ENCODE measurements around the gene XG.
A peak's percentile ranks its signal among the peaks of the same experiment; 100 is the strongest.
"Not testable (repeated sequence)": the region's sequence is repeated elsewhere in the genome, so short reads cannot be mapped to it uniquely, and the experiment has no call there.

Gene XG

DNA sequence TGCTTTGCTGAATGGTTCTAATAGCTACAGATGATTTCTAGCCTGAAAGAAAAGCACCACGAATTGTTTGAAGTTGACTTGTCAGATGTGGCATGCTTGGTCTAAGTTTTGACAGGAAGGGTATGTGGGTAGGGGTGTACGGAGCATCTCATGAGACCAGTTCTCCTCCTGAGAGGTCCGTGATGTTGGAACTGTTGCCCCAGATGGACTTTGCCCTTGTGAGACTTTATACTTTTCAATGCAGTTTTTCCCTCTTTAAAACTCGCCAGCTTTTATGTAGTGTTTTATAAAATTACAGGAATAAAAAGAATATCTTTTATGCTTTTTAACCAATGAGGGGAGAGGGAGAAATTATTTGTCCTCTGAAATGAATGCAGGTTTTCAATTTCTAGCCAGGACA, 16.6 kb upstream of the XG start:
- DNase-seq (ENCODE audit: low spot score), result no peak

DNA sequence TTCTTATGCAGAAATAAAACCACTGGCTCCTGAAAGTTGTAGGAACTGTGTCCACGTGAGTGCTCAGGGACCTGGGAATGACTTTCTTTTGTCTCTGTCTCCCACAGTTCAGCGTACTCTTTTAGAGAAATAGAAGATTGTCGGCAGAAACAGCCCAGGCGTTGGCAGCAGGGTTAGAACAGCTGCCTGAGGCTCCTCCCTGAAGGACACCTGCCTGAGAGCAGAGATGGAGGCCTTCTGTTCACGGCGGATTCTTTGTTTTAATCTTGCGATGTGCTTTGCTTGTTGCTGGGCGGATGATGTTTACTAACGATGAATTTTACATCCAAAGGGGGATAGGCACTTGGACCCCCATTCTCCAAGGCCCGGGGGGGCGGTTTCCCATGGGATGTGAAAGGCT, 11.2 kb upstream of the XG start:
- no peak for DNase-seq (ENCODE audit: low spot score)

DNA sequence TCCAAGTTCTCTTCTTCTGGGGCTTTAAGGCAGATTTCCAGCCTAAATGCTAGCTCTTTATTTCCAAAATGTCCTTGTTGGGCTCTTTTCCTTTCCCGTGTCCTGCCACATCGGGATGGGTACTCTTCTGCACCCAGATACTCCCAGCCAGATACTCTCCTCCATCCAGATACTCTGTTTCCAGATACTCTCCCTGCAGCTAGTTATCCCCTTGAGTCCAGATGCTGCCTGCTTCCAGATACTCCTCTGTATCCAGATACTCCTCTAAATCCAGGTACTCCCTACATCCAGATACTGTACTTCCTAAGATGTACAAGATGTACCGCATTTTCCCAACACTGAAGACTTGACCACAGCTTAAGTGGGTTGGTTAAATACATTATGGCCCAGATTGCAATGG, 10.5 kb upstream of the XG start:
- no peak for DNase-seq (ENCODE audit: low spot score)

DNA sequence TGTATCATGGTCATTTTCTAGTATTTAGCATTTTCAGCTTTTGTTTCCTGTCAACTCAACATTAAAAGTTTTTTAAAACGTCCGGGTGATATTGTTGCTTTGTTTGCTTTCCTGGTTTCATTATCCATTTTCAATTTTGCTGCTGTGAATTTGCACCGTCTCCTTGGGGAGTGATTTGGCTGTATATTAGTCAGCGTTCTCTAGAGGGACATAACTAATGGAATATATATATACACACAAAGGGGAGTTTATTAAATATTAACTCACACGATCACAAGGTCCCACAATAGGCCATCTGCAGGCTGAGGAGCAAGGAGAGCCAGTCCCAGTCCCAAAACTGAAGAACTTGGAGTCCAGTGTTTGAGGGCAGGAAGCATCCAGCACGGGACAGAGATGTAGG, 5.6 kb upstream of the XG start:
- not testable (repeated sequence) for DNase-seq (ENCODE audit: low spot score)

DNA sequence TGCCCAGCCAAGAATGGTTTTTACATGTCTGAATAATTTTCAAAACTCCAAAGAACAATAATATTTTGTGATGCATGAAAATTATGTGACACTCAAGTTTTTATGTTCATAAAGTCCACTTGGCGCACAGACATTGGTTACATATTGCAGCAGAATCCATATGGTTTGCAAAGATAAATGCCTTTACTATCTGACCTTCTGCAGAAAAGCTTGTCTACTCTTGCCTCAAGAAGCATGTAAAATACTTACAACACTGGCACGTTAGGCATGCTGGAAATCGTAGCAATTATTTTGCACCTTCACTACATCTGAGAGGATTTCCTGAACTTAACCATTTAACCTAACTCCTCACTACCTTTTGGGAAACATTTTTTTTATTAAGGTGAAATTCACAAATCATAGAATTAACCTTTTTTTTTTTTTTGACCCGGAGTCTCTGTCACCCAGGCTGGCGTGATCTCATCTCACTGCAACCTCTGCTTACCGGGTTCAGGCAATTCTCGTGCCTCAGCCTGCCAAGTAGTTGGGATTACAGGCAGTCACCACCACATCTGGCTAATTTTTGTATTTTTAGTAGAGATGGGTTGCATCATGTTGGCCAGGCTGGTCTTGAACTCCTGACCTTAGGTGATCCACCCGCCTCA, 3.5 kb upstream of the XG start:
- DNase-seq (ENCODE audit: low spot score), result no peak

DNA sequence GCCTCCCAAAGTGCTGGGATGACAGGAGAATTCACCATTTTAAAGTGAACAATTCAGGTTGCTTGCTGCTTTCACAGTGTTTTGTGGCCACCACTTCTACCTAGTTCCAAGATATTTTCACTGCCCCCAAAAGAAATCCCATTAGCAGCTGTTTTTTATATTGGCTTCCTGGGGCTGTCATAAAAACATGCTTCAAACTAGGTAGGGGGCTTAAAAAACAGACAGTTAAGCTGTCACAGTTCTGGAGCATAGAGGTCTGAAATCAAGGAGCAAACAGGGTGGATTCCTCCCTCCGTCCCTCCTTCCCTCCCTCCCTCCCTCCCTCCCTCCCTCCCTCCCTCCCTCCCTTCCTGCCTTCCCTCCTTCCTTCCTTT, 3.0 kb upstream of the XG start:
- DNase-seq (ENCODE audit: low spot score), result no peak

DNA sequence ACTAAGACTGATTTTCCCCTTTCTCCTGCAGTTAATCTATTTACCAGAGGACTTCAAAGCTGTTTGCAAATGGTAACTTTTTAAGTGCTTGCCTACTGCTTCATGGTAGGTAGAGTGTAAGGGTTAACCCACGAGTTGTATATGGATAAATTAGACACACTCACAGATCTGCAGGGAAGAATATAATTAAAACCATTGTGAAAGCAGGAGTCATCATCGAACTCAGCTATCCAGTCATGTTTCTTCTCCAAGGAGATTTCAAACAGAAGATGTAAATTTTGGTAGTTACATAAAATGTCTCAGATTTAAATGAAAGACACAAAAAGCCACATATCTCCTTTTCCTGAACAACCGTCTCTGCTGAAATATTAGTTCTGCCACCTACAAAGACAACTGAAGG, 549 bp upstream of the XG start:
- no peak for DNase-seq (ENCODE audit: low spot score)

DNA sequence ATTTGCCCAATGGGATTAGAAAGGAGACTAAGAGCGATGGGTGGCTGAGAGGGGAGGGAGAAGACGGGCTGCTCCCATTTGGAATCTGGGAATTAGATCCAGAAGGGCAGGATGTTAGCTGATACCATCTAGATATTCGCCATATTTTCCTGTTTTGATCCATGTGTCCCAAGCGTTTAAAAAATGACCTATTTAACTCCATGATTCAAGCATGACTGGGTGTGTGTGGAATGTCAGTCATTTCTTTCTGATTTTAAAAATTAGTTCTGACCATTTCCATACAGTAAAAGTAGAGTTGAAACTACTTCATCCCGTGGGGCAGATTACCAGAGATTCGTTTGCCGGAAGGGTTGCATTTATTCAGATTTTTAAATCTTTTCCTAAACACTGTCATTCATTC, 601 bp downstream of the XG start:
- DNase-seq (ENCODE audit: low spot score), result not testable (repeated sequence)

DNA sequence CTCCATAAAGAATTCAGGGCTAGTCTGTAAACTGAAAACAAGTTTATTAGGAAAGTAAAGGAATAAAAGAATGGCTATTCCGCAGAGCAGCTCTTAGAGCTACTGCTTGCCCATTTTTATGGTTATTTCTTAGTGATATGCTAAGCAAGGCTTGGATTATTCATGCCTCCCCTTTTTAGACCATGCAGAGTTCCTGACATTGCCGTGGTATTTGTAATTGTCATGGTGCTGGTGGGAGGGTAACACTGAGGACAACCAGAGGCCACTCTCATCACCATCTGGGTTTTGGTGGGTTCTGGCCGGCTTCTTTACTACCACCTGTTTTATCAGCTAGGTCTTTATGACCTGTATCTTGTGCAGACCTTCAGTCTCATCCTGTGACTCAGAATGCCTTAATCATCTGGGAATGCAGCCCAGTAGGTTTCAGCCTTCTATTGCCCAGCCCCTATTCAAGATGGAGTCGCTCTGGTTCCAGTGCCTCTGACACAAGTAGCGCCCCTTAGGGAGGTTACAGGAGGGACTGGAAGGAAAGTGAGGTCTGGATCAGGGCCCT, 3.4 kb downstream of the XG start:
- not testable (repeated sequence) for DNase-seq (ENCODE audit: low spot score)

DNA sequence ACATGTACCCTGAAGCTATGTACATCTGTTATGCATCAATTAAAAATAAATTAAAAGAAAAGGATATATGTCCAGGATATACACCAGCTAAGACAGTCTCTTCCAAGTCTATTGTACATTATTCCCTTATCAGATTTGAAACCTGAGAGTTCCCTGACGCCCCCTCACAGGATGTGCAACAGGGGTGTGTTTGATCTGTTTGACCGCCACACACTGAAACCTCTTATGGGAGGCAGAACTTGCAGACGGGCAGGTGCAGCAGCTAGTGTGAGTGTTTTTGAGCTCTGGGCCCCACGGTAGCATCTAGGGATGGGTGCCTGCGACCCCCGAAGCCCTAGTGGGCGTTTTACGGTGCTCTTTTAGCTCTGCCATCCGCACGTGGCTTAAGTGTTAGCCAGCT, 4.7 kb downstream of the XG start:
- DNase-seq (ENCODE audit: low spot score), result no peak

DNA sequence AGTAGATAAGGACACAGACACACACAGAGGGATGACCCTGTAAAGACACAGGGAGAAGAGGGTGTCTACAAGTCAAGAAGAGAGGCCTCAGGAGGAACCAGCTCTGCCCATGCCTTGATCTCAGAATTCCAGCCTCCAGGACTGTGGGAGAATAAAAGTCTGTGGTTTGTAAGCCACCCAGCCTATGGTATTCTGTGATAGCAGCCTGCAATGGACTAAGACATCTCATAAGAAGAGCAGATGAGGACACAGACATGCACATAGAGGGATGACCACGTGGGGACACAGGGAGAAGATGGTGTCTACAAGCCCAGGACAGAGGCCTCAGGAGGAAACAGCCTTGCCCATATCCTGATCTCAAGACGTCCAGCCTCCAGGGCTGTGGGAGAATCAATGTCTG, 9.4 kb downstream of the XG start:
- DNase-seq (ENCODE audit: low spot score), result no peak

DNA sequence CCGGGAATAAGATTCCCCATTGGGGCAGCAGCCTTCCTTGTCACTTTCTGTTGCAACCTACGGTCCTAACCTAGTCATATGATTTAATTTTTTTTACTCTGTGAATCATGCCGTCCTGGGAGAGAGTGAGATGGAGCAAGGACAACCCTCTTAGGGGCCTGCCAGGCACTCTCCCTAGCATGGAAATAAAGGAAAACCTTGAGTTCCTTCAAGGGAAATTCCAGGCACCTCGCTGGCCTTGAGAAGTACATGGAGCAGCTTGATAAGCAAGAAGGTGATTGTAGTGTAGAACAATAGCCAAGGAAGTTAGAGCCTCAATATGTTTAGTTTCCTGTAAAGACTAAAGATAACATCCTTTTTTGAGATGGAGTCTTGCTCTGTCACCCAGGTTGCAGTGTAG, 10.8 kb downstream of the XG start:
- DNase-seq (ENCODE audit: low spot score), result not testable (repeated sequence)

DNA sequence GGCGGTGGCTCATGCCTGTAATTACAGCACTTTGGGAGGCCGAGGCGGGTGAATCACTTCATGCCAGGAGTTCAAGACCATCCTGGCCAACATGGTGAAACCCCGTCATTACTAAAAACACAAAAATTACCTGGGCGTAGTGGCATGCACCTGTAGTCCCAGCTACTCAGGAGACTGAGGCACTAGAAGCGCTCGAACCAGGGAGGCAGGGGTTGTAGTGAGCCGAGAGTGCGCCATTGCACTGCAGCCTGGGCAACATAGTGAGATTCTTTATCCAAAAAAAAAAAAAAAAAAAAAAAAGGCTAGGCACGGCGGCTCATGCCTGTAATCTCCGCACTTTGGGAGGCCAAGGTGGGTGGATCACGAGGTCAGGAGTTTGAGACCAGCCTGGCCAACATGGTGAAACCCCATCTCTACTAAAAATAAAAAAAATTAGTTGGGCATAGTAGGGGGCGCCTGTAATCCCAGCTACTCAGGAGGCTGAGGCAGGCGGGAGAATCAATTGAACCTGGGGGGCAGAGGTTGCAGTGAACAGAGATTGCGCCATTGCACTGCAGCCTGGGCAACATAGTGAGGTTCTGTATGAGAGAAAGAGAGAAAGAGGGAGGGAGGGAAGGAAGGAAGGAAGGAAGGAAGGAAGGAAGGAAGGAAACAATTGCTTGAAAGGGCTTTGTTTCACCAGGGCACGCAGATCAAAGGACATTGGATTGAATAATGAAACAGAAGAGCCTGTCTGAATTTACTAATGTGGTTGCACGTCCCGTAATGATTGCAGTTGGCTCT, 13.1 kb downstream of the XG start:
- not testable (repeated sequence) for DNase-seq (ENCODE audit: low spot score)

DNA sequence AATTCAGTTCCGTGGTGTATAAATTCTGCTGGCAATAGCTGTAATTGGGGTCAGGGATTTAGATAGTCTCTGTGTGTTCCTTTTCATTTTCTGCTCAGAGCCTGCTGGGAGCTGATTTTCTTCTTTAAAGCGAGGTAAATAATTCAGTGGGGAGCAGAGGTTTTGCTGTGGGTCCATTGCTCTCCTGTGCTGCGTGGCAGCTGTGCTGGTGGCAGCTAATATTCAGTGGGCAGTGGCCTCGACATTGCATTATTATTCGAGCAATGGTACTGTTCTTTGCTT, 13.7 kb downstream of the XG start:
- DNase-seq (ENCODE audit: low spot score), result no peak

DNA sequence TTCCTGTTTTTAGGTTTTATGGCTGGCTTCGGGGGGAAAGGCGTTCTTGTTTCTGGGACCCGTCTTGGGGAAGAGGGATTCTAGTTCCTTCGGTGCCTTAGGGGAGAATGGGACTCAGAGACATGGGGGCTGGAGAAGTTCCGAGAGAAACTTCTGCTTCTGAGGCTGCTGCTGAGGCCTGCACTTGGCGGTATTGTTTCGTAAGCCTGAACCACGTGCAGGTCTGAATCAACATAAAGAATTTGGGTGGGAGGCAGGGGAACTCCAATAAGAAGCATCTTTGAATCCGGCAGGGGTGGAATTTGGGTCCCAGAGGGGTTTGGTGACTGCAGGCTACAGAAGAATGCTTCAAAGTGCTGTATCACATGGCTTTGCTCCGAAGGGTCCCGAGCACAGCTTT, 15.1 kb downstream of the XG start:
- DNase-seq (ENCODE audit: low spot score), result peak; percentile 34

DNA sequence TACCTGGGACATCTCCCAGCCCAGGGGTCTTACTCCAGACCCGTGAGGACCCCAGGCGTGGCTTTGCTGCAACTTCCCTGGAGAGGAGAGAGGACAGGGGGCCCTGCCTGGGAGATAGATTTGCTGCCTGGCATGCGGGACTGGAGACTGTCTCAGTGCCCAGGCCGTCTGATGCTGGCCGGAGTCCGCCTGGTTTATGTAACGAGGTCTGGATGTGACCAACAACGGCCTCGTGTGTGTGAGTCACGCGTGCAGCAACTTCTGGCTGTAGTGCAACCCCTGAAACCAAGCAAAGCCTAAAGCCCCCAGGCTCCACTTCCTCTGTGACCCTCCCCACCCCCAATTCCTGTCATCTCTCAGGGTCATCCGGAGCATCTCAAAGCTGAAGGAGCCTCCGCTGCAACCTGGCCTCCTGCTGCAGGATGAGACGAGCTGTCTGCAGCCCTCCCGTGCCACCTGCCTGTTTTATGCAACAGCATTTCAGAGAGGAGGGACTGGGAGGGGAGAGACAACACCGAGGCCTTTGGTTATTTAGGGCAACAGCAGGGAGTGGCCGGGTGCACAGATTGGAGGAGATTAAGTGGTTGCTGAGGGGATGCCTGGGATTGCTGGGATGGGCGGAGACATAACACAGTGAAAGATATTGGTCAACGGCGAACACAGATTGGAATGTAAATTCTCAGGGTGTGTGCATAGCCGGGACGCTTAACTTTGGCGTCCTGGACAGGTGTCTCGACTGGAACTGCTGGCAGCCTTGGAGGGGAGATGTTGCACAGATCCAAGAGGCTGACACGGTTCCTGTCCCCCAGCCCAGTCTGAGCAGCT, 16.0 kb downstream of the XG start:
- DNase-seq (ENCODE audit: low spot score), result peak; percentile 90

DNA sequence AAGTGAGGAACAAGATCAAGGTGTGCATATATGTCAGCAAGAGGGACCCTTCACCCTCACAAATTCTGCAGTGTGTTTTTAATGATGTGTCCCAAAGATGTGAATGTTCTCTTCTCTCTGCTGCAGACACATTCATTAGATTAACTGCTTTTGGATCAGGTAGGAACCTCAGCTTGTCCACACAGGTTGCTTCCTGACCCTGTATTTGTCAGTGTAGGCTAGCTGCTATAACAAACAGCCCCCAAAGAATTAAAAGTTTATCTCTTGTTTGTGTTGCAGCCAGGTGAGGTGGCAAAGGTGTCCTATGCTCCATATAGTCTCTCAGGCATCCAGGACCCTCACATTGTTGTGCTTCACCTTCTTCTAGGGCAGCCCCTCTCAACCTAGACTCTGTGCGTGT, 17.8 kb downstream of the XG start:
- DNase-seq (ENCODE audit: low spot score), result no peak

DNA sequence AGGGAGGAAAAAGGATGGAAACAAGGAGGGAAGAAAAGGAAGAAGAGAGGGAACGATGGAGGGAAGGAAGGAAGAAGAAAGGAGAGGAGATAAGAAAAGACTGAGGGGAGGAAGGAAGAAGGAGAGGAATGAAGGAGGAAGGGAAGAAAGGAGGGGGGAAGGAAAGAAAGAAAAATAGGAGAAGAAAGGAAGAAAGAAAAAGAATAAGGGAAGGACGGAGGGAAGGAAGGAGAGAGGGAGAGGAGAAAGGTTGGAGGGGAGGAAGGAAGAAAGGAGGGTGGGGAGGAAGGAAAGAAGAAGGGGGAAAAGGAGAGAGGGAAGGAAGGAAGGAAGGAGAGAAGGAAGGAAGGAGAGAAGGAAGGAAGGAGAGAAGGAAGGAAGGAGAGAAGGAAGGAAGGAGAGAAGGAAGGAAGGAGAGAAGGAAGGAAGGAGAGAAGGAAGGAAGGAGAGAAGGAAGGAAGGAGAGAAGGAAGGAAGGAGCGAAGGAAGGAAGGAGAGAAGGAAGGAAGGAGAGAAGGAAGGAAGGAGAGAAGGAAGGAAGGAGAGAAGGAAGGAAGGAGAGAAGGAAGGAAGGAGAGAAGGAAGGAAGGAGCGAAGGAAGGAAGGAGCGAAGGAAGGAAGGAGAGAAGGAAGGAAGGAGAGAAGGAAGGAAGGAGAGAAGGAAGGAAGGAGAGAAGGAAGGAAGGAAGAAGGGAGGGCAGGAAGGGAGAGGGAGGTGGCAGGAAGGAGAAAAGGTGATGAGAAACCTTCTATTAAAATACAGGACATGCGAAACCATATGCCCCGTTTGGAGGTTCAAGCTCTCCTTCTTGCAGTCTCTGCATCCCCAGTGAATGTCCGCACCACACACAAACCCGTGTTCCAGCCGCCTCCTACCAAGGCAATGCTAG, 21.6 kb downstream of the XG start:
- not testable (repeated sequence) for DNase-seq (ENCODE audit: low spot score)

DNA sequence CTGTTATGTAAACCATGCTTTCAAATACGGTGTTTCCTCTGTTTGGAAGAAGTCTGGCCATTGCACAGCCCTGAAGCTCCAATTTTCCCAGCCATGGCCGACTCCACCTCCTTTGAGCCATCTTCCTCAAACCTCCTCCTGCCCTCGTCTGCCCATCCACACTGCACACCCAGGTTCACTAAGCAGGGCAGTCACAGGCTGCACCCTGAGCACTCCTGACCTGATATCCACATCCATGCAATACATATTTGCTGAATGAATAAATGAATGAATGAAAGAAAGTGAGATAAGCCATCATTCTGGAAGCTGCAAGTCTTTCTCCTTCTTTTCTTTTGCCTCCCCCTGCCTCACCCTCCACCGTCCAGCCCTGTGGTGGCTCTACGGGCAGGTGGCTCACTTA, 22.2 kb downstream of the XG start:
- no peak for DNase-seq (ENCODE audit: low spot score)

DNA sequence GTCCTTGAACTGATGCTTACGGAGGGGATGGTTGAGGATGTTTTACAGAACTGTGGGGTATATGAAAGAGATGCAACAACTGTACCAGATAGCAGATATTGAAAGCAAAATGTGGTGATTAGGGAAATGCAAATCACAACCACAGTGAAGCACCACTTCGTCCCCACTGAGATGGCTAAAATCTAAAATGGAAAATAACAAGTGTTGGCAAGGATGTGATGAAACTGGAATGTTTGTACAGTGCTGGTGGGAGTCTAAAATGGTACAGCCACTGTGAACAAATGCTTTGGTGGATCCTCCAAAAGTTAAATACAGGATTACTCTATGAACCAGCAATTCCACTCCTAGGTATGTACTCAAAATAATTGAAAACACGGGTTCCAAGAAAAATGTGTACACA, 22.9 kb downstream of the XG start:
- DNase-seq (ENCODE audit: low spot score), result no peak

DNA sequence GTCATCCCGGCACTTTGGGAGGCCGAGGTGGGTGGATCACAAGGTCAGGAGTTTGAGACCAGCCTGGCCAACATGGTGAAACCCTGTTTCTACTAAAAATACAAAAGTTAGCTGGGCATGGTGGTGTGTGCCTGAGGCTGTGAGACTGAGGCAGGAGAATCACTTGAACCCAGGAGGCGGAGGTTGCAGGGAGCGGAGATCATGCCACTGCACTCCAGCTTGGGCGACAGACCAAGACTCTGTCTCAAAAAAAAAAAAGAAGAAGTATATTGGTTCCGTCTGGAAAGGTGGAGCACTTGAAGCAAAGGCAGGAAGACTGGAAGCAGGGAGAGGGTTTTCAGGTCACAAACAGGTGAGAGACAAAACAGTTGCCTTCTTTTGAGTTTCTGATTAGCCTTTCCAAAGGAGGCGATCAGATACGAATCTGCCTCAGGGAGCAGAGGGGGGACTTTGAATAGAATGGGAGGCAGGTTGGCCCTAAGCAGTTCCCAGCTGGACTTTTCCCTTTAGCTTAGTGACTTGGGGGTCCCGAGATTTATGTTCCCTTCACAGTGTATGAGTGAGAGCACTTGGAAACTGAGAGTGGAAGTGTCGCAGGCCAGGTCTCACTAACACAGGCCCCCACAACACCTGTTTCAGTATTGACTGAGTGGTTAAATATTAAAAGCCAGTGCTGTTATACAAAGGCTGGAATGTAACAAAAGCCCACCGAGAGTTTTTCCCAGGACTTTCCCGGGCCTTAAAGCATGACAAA, 28.8 kb downstream of the XG start:
- DNase-seq (ENCODE audit: low spot score), result not testable (repeated sequence)

All from AG20443 (cell line).